GM20000 (cell line): ENCODE measurements around the gene WDR7.

Source experiments
- DNase-seq: peaks from one replicate; pipeline ENCODE4 v3.0.0; 2012; ENCODE audit warnings: low spot score
- CTCF ChIP-seq: IDR thresholded peaks from 2 replicates; pipeline ENCODE4 v1.5.1; 2012; ENCODE audit warnings: mild to moderate bottlenecking, control low read depth; ENCODE audit errors: extremely low read depth, missing control alignments

The WDR7 gene

GRCh38 chr18:56702946-56703345 lies 51.8 kb downstream of the WDR7 start:
- DNase-seq = peak; percentile 23
- peak; percentile 32 for TF ChIP-seq CTCF

- TF ChIP-seq CTCF = no peak
- DNase-seq = peak; percentile 54
Measured at GRCh38 chr18:56709463-56709862, 58.3 kb downstream of the WDR7 start.

- no peak for DNase-seq
- TF ChIP-seq CTCF = no peak
Measured at GRCh38 chr18:56711708-56712445, 60.7 kb downstream of the WDR7 start.

GRCh38 chr18:56712761-56713160 lies 61.6 kb downstream of the WDR7 start:
- no peak for TF ChIP-seq CTCF
- no peak for DNase-seq

- no peak for DNase-seq
- no peak for TF ChIP-seq CTCF
Measured at GRCh38 chr18:56715121-56715520, 64.0 kb downstream of the WDR7 start.

- no peak for DNase-seq
- TF ChIP-seq CTCF = no peak
Measured at GRCh38 chr18:56716692-56717146, 65.6 kb downstream of the WDR7 start.

- no peak for TF ChIP-seq CTCF
- no peak for DNase-seq
Measured at GRCh38 chr18:56721031-56721430, 69.9 kb downstream of the WDR7 start.
